OCI-LY7 (cell line): ENCODE results near the gene SERPINE1. TPM values are rescaled to one million over a fixed set of nuclear protein-coding genes. Genes with fewer than 3 reads are reported as not detected.
"Not testable (repeated sequence)": the region's sequence is repeated elsewhere in the genome, so short reads cannot be mapped to it uniquely, and the experiment has no call there.

Experiments used
- BruUV-seq: library from RNA; stranded (reverse); fragments of 400-500 nt; replicated peaks from 2 replicates; lab custom pipeline; 2021; lab: Mats Ljungman, UMichigan
- CTCF ChIA-PET: fragments of 300-600 bp; sonication (Branson Sonifier 250); formaldehyde crosslinking; loops from one replicate; lab custom pipeline; 2022; ENCODE audit warnings: antibody characterized with exemption; ENCODE audit not compliant: unreplicated experiment; lab: Charles Lee
- POLR2A ChIA-PET: fragments of 300-600 bp; sonication (Branson Sonifier 250); formaldehyde crosslinking; loops from one replicate; lab custom pipeline; 2022; ENCODE audit warnings: antibody characterized with exemption; lab: Charles Lee
- DNase-seq: peaks from one replicate; pipeline ENCODE4 v3.0.0-alpha.2; 2015; ENCODE audit warnings: low spot score
- H2AFZ ChIP-seq: fragments of 200-600 bp; sonication (generic), shearing (Covaris generic); 2 replicates; pipeline ENCODE4 v1.6.1; 2014; ENCODE audit warnings: mild to moderate bottlenecking, antibody characterized with exemption, low read length, moderate library complexity
- H3K27ac ChIP-seq: fragments of 200-600 bp; sonication (generic); 2 replicates; pipeline ENCODE4 v1.5.1; 2014; ENCODE audit warnings: mixed run types, low read depth, mild to moderate bottlenecking, moderate library complexity, low read length, inconsistent platforms; ENCODE audit not compliant: poor library complexity, severe bottlenecking
- H3K36me3 ChIP-seq: fragments of 200-600 bp; sonication (generic); 2 replicates; pipeline ENCODE4 v1.6.1; 2014; ENCODE audit warnings: mild to moderate bottlenecking, antibody characterized with exemption, low read length, moderate library complexity, mixed read lengths; ENCODE audit not compliant: insufficient read depth
- H3K4me1 ChIP-seq: fragments of 200-600 bp; sonication (generic); 2 replicates; pipeline ENCODE4 v1.5.1; 2014; ENCODE audit warnings: mild to moderate bottlenecking, low read length; ENCODE audit not compliant: insufficient read depth, poor library complexity, severe bottlenecking
- H3K4me2 ChIP-seq: fragments of 200-600 bp; sonication (generic); 2 replicates; pipeline ENCODE4 v1.6.1; 2014; ENCODE audit warnings: mild to moderate bottlenecking, low read length
- H3K4me3 ChIP-seq: fragments of 200-600 bp; sonication (generic); 2 replicates; pipeline ENCODE4 v1.5.1; 2014; ENCODE audit warnings: mild to moderate bottlenecking, low read depth, low read length; ENCODE audit not compliant: poor library complexity, severe bottlenecking
- H3K79me2 ChIP-seq: fragments of 200-600 bp; sonication (generic); 2 replicates; pipeline ENCODE4 v1.6.1; 2016; ENCODE audit warnings: low read depth, mild to moderate bottlenecking, low read length, moderate library complexity, mixed read lengths; ENCODE audit not compliant: insufficient read depth
- H3K9me2 ChIP-seq: fragments of 200-600 bp; sonication (generic); 2 replicates; pipeline ENCODE4 v1.6.1; 2016; ENCODE audit warnings: mild to moderate bottlenecking, low read length, mixed read lengths; ENCODE audit not compliant: insufficient read depth
- H3K9me3 ChIP-seq: fragments of 200-600 bp; sonication (generic); 2 replicates; pipeline ENCODE4 v1.6.1; 2014; ENCODE audit warnings: mild to moderate bottlenecking, mixed run types, low read length, mixed read lengths
- H4K20me1 ChIP-seq: fragments of 200-600 bp; sonication (generic); 2 replicates; pipeline ENCODE4 v1.6.1; 2014; ENCODE audit warnings: mild to moderate bottlenecking, antibody characterized with exemption, low read length, moderate library complexity, mixed read lengths; ENCODE audit not compliant: insufficient read depth
- CTCF ChIP-seq: fragments of 200-600 bp; sonication (generic); conservative IDR thresholded peaks from 2 replicates; pipeline ENCODE4 v1.5.1; 2014; ENCODE audit warnings: mild to moderate bottlenecking, antibody characterized with exemption, low read length, moderate library complexity, mixed read lengths
- EZH2phosphoT487 ChIP-seq: fragments of 200-600 bp; sonication (generic); IDR thresholded peaks from 2 replicates; pipeline ENCODE4 v1.6.1; 2018; ENCODE audit warnings: low read depth, borderline replicate concordance, mild to moderate bottlenecking, mixed run types, antibody characterized with exemption, low read length, moderate library complexity, mixed read lengths
- intact Hi-C: fragments of 100-400 bp; cut with micrococcal nuclease; formaldehyde crosslinking; loops from one replicate; pipeline ENCODE4 v1.10.0; 2022; ENCODE audit not compliant: unreplicated experiment
- total RNA-seq, 2 experiments: library from RNA; depleted of rRNA in 1 of 2; stranded (reverse); fragments of >200 nt in 1 of 2; shearing (Covaris generic) in 1 of 2; gene quantifications; 2 replicates each; pipeline ENCODE4 v1.2.3, GENCODE V29; 2014 to 2022

Gene SERPINE1
- total RNA-seq, 2 experiments from 2014 or later = 0.42 TPM; not detected in 1

GRCh38 chr7:101120315-101120714, 6.6 kb upstream of the SERPINE1 start:
- Histone ChIP-seq H3K4me1 (no peaks in the 10 kb centered on the region), H3K4me3 (no peak overlapping the region), H3K9me2 (no peaks in the 10 kb centered on the region), H4K20me1 (no peaks in the 10 kb centered on the region), H3K27ac (no peak overlapping the region), H3K4me2 (no peak overlapping the region), H3K9me3 (no peaks in the 10 kb centered on the region), H3K36me3 (no peaks in the 10 kb centered on the region), H2AFZ (no peak overlapping the region), H3K79me2 (no peaks in the 10 kb centered on the region)
- BruUV-seq = no TSS peak
- intact Hi-C loops = no loop called here
- POLR2A ChIA-PET = interaction anchor here (0.7 kb wide), 1 partner anchor 1176 kb away, joined by 4 read pairs; no protein-coding TSS in a partner anchor
- no peak for DNase-seq
- TF ChIP-seq CTCF = no peak
- no peak for TF ChIP-seq EZH2phosphoT487
- CTCF ChIA-PET = no interaction called here

GRCh38 chr7:101121631-101121990, 5.3 kb upstream of the SERPINE1 start:
- DNase-seq, H3K79me2 ChIP-seq, H2AFZ ChIP-seq, H3K36me3 ChIP-seq, intact Hi-C loops, H3K9me2 ChIP-seq, H3K9me3 ChIP-seq, H3K4me1 ChIP-seq, H3K4me2 ChIP-seq, BruUV-seq, CTCF ChIA-PET, H3K4me3 ChIP-seq, H3K27ac ChIP-seq, POLR2A ChIA-PET, H4K20me1 ChIP-seq: not testable (repeated sequence)

- peaks cover 14% of the 10 kb centered on the region for H3K4me1 ChIP-seq
- no peak overlapping the region for H3K4me2 ChIP-seq
- H4K20me1 ChIP-seq = no peaks in the 10 kb centered on the region
- no peak overlapping the region for H3K27ac ChIP-seq
- ChIA-PET POLR2A (interaction anchor here (1.1 kb wide), 1 partner anchor 11 kb away, joined by 3 read pairs; no protein-coding TSS in a partner anchor), CTCF (interaction anchor here (1.0 kb wide), 1 partner anchor 22 kb away, joined by 4 read pairs; no protein-coding TSS in a partner anchor)
- BruUV-seq = no TSS peak
- H3K4me3 ChIP-seq = no peak overlapping the region
- DNase-seq = no peak
- no peaks in the 10 kb centered on the region for H3K9me3 ChIP-seq
- H3K36me3 ChIP-seq = no peaks in the 10 kb centered on the region
- intact Hi-C loops = no loop called here
- no peaks in the 10 kb centered on the region for H3K9me2 ChIP-seq
- TF ChIP-seq EZH2phosphoT487 (no peak), CTCF (no peak)
- H2AFZ ChIP-seq = no peak overlapping the region
- H3K79me2 ChIP-seq = no peaks in the 10 kb centered on the region
Measured at GRCh38 chr7:101121991-101122932, 4.6 kb upstream of the SERPINE1 start.
